K562 (cell line): ENCODE results near the gene GOLGA6D. TPM values are rescaled to one million over a fixed set of nuclear protein-coding genes. Genes with fewer than 3 reads are reported as not detected.

Experiments used
- ATAC-seq: fragments of 200-7000 bp; cut with Tn5 transposase; 3 replicates; pipeline ENCODE4 v1.9.1; 2020; ENCODE audit warnings: moderate library complexity
- BruUV-seq: library from RNA; stranded (reverse); fragments of 400-500 nt; replicated peaks from 2 replicates; lab custom pipeline; 2021; lab: Mats Ljungman, UMichigan
- CTCF ChIA-PET: fragments of 300-600 bp; formaldehyde crosslinking; extraction: SDS; loops from one replicate; lab custom pipeline; 2021; ENCODE audit warnings: low intra/inter-chr PET ratio; lab: Yijun Ruan, JAX
- POLR2A ChIA-PET: fragments of 300-600, 350-650 bp; sonication (Branson Sonifier 250); formaldehyde crosslinking; extraction: SDS; loops from one replicate; lab custom pipeline; 2021; ENCODE audit warnings: antibody characterized with exemption, inconsistent platforms; lab: Yijun Ruan, JAX
- DNase-seq, 4 experiments: peaks; one replicate each; pipeline versions ENCODE4 v3.0.0 to v3.0.0-alpha.2; 2011 to 2018; ENCODE audit warnings: low spot score in 3 of 4, mixed read lengths in 3 of 4; ENCODE audit errors: extremely low read depth in 1 of 4
- FAIRE-seq: peaks from 2 replicates; lab custom pipeline; 2011; peaks lifted over from hg19 to GRCh38; lab: Jason Lieb, UNC
- H2AFZ ChIP-seq: 2 replicates; pipeline ENCODE4 v1.6.0; 2011; ENCODE audit warnings: low read depth, low read length, control low read depth, inconsistent platforms
- H3K27ac ChIP-seq: fragments of 200-600 bp; 3 replicates; pipeline ENCODE4 v1.8.0; 2011; ENCODE audit warnings: low read depth, mild to moderate bottlenecking, control low read depth, inconsistent platforms, low read length, moderate library complexity, mixed read lengths; ENCODE audit errors: extremely low read depth
- H3K27me3 ChIP-seq, 2 experiments: fragments of 300-600 bp in 1 of 2; 2 replicates in 1 of 2; 3 replicates in 1 of 2; pipeline versions ENCODE4 v1.6.0 to v1.8.0; 2011; ENCODE audit warnings: inconsistent platforms in 2 of 2, low read length in 2 of 2, mild to moderate bottlenecking in 1 of 2, mixed read lengths in 1 of 2, moderate library complexity in 1 of 2; ENCODE audit not compliant: control insufficient read depth in 2 of 2, insufficient read depth in 2 of 2
- H3K36me3 ChIP-seq: fragments of 300-600 bp; 3 replicates; pipeline ENCODE4 v1.8.0; 2011; ENCODE audit warnings: mild to moderate bottlenecking, low read length, inconsistent platforms; ENCODE audit not compliant: control insufficient read depth, insufficient read depth
- H3K4me1 ChIP-seq, 2 experiments: fragments of 200-600 bp in 1 of 2; replicated peaks in 1 of 2; 2 replicates in 1 of 2; 3 replicates in 1 of 2; pipeline versions ENCODE4 v1.5.1 to v1.8.0; 2011; ENCODE audit warnings: inconsistent platforms in 2 of 2, low read length in 2 of 2, mild to moderate bottlenecking in 1 of 2, mixed read lengths in 1 of 2, moderate library complexity in 1 of 2; ENCODE audit not compliant: control insufficient read depth in 2 of 2, insufficient read depth in 2 of 2
- H3K4me2 ChIP-seq: 2 replicates; pipeline ENCODE4 v1.6.1; 2011; ENCODE audit warnings: low read length, control low read depth, inconsistent platforms, mixed read lengths; ENCODE audit not compliant: insufficient read depth
- H3K4me3 ChIP-seq: fragments of 200-600 bp; sonication (generic), shearing (Covaris generic); 2 replicates; pipeline ENCODE4 v1.5.1; 2016; ENCODE audit warnings: control low read depth, inconsistent platforms
- H3K79me2 ChIP-seq: fragments of 200-600 bp; 3 replicates; pipeline ENCODE4 v1.8.0; 2011; ENCODE audit warnings: low read length, inconsistent platforms; ENCODE audit not compliant: control insufficient read depth, insufficient read depth
- H3K9ac ChIP-seq, 2 experiments: 2 replicates each; pipeline versions ENCODE4 v1.6.0 to v1.6.1; 2011; ENCODE audit warnings: low read depth in 2 of 2, low read length in 2 of 2, control low read depth in 1 of 2, inconsistent platforms in 1 of 2, mild to moderate bottlenecking in 1 of 2, mixed read lengths in 1 of 2; ENCODE audit not compliant: insufficient read depth in 1 of 2
- H3K9me1 ChIP-seq: one replicate; pipeline ENCODE4 v1.6.0; 2011; ENCODE audit warnings: inconsistent platforms, mild to moderate bottlenecking, low read length, moderate library complexity; ENCODE audit not compliant: control insufficient read depth, insufficient read depth
- H3K9me3 ChIP-seq: replicated peaks from 2 replicates; pipeline ENCODE4 v1.5.1; 2011; ENCODE audit warnings: low read depth, low read length, inconsistent platforms; ENCODE audit not compliant: control insufficient read depth, insufficient read depth
- H4K20me1 ChIP-seq: replicated peaks from 2 replicates; pipeline ENCODE4 v1.6.1; 2011; ENCODE audit warnings: low read length, inconsistent platforms, mixed read lengths; ENCODE audit not compliant: control insufficient read depth, insufficient read depth
- E2F8 ChIP-seq: fragments of 450-650 bp; IDR thresholded peaks from 2 replicates; pipeline ENCODE4 v1.7.1; 2018; ENCODE audit warnings: mild to moderate bottlenecking, low read depth; ENCODE audit not compliant: partially characterized antibody
- FIP1L1 ChIP-seq: fragments of 200-400 bp; formaldehyde crosslinking; IDR thresholded peaks from 2 replicates; pipeline ENCODE4 v1.6.1; 2018; ENCODE audit warnings: mild to moderate bottlenecking, low read depth, low read length; ENCODE audit not compliant: poor library complexity, severe bottlenecking
- FOXM1 ChIP-seq, 2 experiments: fragments of 450-650 bp in 1 of 2; sonication (generic) in 1 of 2; formaldehyde crosslinking in 1 of 2; IDR thresholded peaks; 2 replicates each; pipeline versions ENCODE4 v1.6.1 to v1.9.0; 2017 to 2022; ENCODE audit warnings: low read depth in 2 of 2, mild to moderate bottlenecking in 2 of 2, missing genetic modification reagents in 1 of 2, moderate library complexity in 1 of 2
- HEY1 ChIP-seq: fragments of 250-450 bp; sonication (Bioruptor Pico); IDR thresholded peaks from 2 replicates; pipeline ENCODE4 v1.5.0; 2020; ENCODE audit warnings: mild to moderate bottlenecking, moderate library complexity, borderline replicate concordance
- MAZ ChIP-seq, 2 experiments: fragments of 450-650 bp in 1 of 2; sonication (generic) in 1 of 2; formaldehyde crosslinking; IDR thresholded peaks in 1 of 2; conservative IDR thresholded peaks in 1 of 2; 2 replicates each; pipeline versions ENCODE4 v1.4.0 to v1.5.0; 2020; ENCODE audit warnings: mild to moderate bottlenecking in 1 of 2, missing genetic modification reagents in 1 of 2
- NCOR1 ChIP-seq: fragments of 450-650 bp; IDR thresholded peaks from 2 replicates; pipeline ENCODE4 v1.6.1; 2016; ENCODE audit warnings: mild to moderate bottlenecking, moderate library complexity
- RBFOX2 ChIP-seq: fragments of 200-400 bp; formaldehyde crosslinking; IDR thresholded peaks from 2 replicates; pipeline ENCODE4 v1.6.1; 2017; ENCODE audit warnings: low read depth, mild to moderate bottlenecking, low read length, moderate library complexity
- RHOXF2B ChIP-seq: fragments of 250-450 bp; sonication (Bioruptor Pico); conservative IDR thresholded peaks from 2 replicates; pipeline ENCODE4 v1.5.1; 2021
- THRA ChIP-seq: fragments of 450-650 bp; IDR thresholded peaks from 2 replicates; pipeline ENCODE4 v1.6.1; 2017; ENCODE audit warnings: mild to moderate bottlenecking, moderate library complexity
- ZBTB9 ChIP-seq: fragments of 450-650 bp; formaldehyde crosslinking; IDR thresholded peaks from 2 replicates; pipeline ENCODE4 v1.4.0; 2020; ENCODE audit warnings: mild to moderate bottlenecking, moderate library complexity
- ZNF12 ChIP-seq: sonication (generic); formaldehyde crosslinking; IDR thresholded peaks from 2 replicates; pipeline ENCODE4 v1.4.0; 2020; ENCODE audit warnings: mild to moderate bottlenecking, missing genetic modification reagents
- ZNF134 ChIP-seq: fragments of 250-450 bp; sonication (Bioruptor Pico); conservative IDR thresholded peaks from 2 replicates; pipeline ENCODE4 v1.4.0; 2020
- ZNF23 ChIP-seq: fragments of 250-450 bp; sonication (Bioruptor Pico); IDR thresholded peaks from 2 replicates; pipeline ENCODE4 v1.4.0; 2020; ENCODE audit warnings: mild to moderate bottlenecking
- ZNF280A ChIP-seq: fragments of 450-650 bp; IDR thresholded peaks from 2 replicates; pipeline ENCODE4 v1.6.1; 2018; ENCODE audit warnings: mild to moderate bottlenecking, low read depth; ENCODE audit not compliant: partially characterized antibody
- ZNF3 ChIP-seq: fragments of 250-450 bp; sonication (Bioruptor Pico); IDR thresholded peaks from 2 replicates; pipeline ENCODE4 v1.5.0; 2021; ENCODE audit warnings: mild to moderate bottlenecking, moderate library complexity
- WGBS: fragments of 100-300 bp; shearing (Covaris generic); methylation state at CpG from one replicate; pipeline ENCODE4 v1.1.6; 2016; ENCODE audit warnings: low coverage, mixed read lengths; ENCODE audit not compliant: insufficient coverage; ENCODE audit errors: missing lambda C conversion rate; 5-methylcytosine and 5-hydroxymethylcytosine counted together
- in situ Hi-C: fragments of 300-500 bp; cut with MboI; formaldehyde crosslinking; loops from 4 replicates; pipeline ENCODE4 v1.15.0; 2018; ENCODE audit warnings: inconsistent platforms, mixed read lengths
- intact Hi-C: fragments of 100-400 bp; cut with micrococcal nuclease; formaldehyde crosslinking; loops from 2 replicates; pipeline ENCODE4 v1.14.2; 2022
- polyA plus RNA-seq, 8 experiments: library from polyadenylated mRNA; depleted of rRNA in 4 of 8; stranded (reverse) in 5 of 8; unstranded in 3 of 8; fragments of >200 nt; fragmentation: Nextera tagmentation in 2 of 8; fragmentation: Illumina TruSeq in 1 of 8; extraction: Ambion mirVana in 2 of 8; extraction: Trizol in 1 of 8; gene quantifications; 2 replicates each; pipeline versions ENCODE4 v1.2.1 to v1.2.3, GENCODE V29; 2011 to 2014; ENCODE audit warnings: inconsistent platforms in 1 of 8, missing spikeins in 1 of 8
- total RNA-seq, 7 experiments: library from RNA; depleted of rRNA in 6 of 7; stranded (reverse); fragments of >200 nt in 6 of 7; fragmentation: Illumina TruSeq in 2 of 7; extraction: Trizol in 2 of 7; gene quantifications; 2 replicates each; pipeline versions ENCODE4 v1.2.1 to v1.2.3, GENCODE V29; 2011 to 2021; ENCODE audit warnings: low replicate concordance in 1 of 7

The GOLGA6D gene
- total and polyA plus RNA-seq, 9 of the 15 experiments (the other 6 are each of a cell fraction or from before 2014, with no cell fraction given) = not detected

- CTCF ChIA-PET = no interaction called here
- Histone ChIP-seq H3K4me3 (no peak overlapping the region), H3K79me2 (no peaks in the 10 kb centered on the region), H4K20me1 (peaks cover 8% of the 10 kb centered on the region), H3K9me3 (no peaks in the 10 kb centered on the region), H3K9me1 (no peaks in the 10 kb centered on the region), H3K4me1 (peaks cover 0 to 11% of the 10 kb centered on the region in 2 experiments; a peak in 2 of 5 replicates), H3K27me3 (peaks cover 3 to 70% of the 10 kb centered on the region in 2 experiments; a peak in 4 of 5 replicates), H3K27ac (no peak overlapping the region), H3K4me2 (no peak overlapping the region), H3K9ac (no peak overlapping the region), H3K36me3 (no peaks in the 10 kb centered on the region), H2AFZ (no peak overlapping the region)
- no peak for FAIRE-seq
- intact Hi-C loops (no loop called here), in situ Hi-C loops (loop anchor here (10.0 kb wide), 1 partner anchor 1150 kb away; the partner anchor contains the start of gene GOLGA6A)
- WGBS = 1% methylated on average over 10 of the region's 10 CpGs
- BruUV-seq = no TSS peak
- POLR2A ChIA-PET = no interaction called here
- ATAC-seq = no peak
- no peak for DNase-seq
- TF ChIP-seq RBFOX2 (no peak), ZBTB9 (CRISPR knock-in tag) (no peak), ZNF3 (CRISPR knock-in tag) (no peak), ZNF23 (no peak), ZNF12 (CRISPR knock-in tag) (no peak), E2F8 (no peak), RHOXF2B (no peak), MAZ (CRISPR knock-in tag; conservative IDR thresholded peaks at IDR 0.05 in 1 of 2, IDR thresholded peaks at IDR 0.05 in 1 of 2) (no peak), FIP1L1 (no peak), ZNF134 (no peak), FOXM1 (IDR thresholded peaks at IDR 0.05; ENCODE audit: low read depth) (no peak), FOXM1 (CRISPR knock-in tag; IDR thresholded peaks at IDR 0.05; ENCODE audit: low read depth) (no peak), THRA (no peak), NCOR1 (no peak), ZNF280A (no peak), HEY1 (no peak)
Observed at GRCh38 chr15:75235051-75235673, 47.5 kb upstream of the GOLGA6D start.
